ENCODE results near the gene HMCN2.

- TF ChIP-seq CTCF (IDR thresholded peaks at IDR 0.05; ENCODE audit: low read depth, low read length) (no peak), EZH2phosphoT487 (IDR thresholded peaks at IDR 0.05; ENCODE audit: low read depth) (no peak)
Observed at GRCh38 chr9:130337784-130338380, 72.3 kb downstream of the HMCN2 start.

Data from OCI-LY3 (cell line).